K562 (cell line): ENCODE measurements around the gene AGO4. TPM values are rescaled to one million over a fixed set of nuclear protein-coding genes. Genes with fewer than 3 reads are reported as not detected.

Experiments used
- ASH1L ChIP-seq: fragments of 450-650 bp; IDR thresholded peaks from 2 replicates; pipeline ENCODE4 v1.6.1; 2018; ENCODE audit warnings: borderline replicate concordance, mild to moderate bottlenecking, low read depth; ENCODE audit not compliant: partially characterized antibody
- CHD4 ChIP-seq: fragments of 200-600 bp; sonication (generic); IDR thresholded peaks from 3 replicates; pipeline ENCODE4 v1.6.1; 2012; ENCODE audit warnings: low read depth, mild to moderate bottlenecking, mixed read lengths, low read length, inconsistent platforms; ENCODE audit not compliant: insufficient read depth, insufficient replicate concordance, poor library complexity, severe bottlenecking
- CTCFL ChIP-seq: IDR thresholded peaks from 2 replicates; pipeline ENCODE4 v1.6.1; 2011; ENCODE audit warnings: borderline replicate concordance, low read depth, mild to moderate bottlenecking, moderate library complexity, low read length; ENCODE audit not compliant: insufficient read depth, poor library complexity, severe bottlenecking
- FOSL1 ChIP-seq: fragments of 200-800 bp; sonication (Bioruptor generic); conservative IDR thresholded peaks from 2 replicates; pipeline ENCODE4 v1.6.1; 2016; ENCODE audit warnings: missing genetic modification characterization, missing compliant biosample characterization
- FOXJ3 ChIP-seq: sonication (generic); formaldehyde crosslinking; IDR thresholded peaks from 2 replicates; pipeline ENCODE4 v1.4.0; 2020; ENCODE audit warnings: mild to moderate bottlenecking, missing genetic modification reagents
- KHSRP ChIP-seq: fragments of 450-650 bp; IDR thresholded peaks from 2 replicates; pipeline ENCODE4 v1.6.1; 2017
- NFYB ChIP-seq: IDR thresholded peaks from 2 replicates; pipeline ENCODE4 v1.6.1; 2011; ENCODE audit warnings: mild to moderate bottlenecking, moderate library complexity; ENCODE audit not compliant: insufficient read length; ENCODE audit errors: extremely low read depth
- TEAD4 ChIP-seq, 2 experiments: sonication (generic) in 1 of 2; formaldehyde crosslinking in 1 of 2; IDR thresholded peaks; 2 replicates each; pipeline versions ENCODE4 v1.6.1 to v1.8.0; 2012 to 2022; ENCODE audit warnings: borderline replicate concordance in 1 of 2, inconsistent platforms in 1 of 2, low read length in 1 of 2, mild to moderate bottlenecking in 1 of 2, missing genetic modification reagents in 1 of 2
- ZBTB2 ChIP-seq: fragments of 450-650 bp; IDR thresholded peaks from 2 replicates; pipeline ENCODE4 v1.6.1; 2016; ENCODE audit warnings: antibody characterized with exemption
- ZBTB34 ChIP-seq: fragments of 250-450 bp; sonication (Bioruptor Pico); IDR thresholded peaks from 2 replicates; pipeline ENCODE4 v1.8.0; 2021; ENCODE audit warnings: mild to moderate bottlenecking, moderate library complexity
- ZKSCAN3 ChIP-seq: fragments of 250-450 bp; sonication (Bioruptor Pico); IDR thresholded peaks from 2 replicates; pipeline ENCODE4 v1.4.0; 2020
- ZNF12 ChIP-seq: sonication (generic); formaldehyde crosslinking; IDR thresholded peaks from 2 replicates; pipeline ENCODE4 v1.4.0; 2020; ENCODE audit warnings: mild to moderate bottlenecking, missing genetic modification reagents
- ZNF551 ChIP-seq: fragments of 250-450 bp; sonication (Bioruptor Pico); IDR thresholded peaks from 2 replicates; pipeline ENCODE4 v1.5.0; 2021; ENCODE audit warnings: mild to moderate bottlenecking, moderate library complexity
- ZNF589 ChIP-seq: fragments of 200-800 bp; sonication (Bioruptor generic); IDR thresholded peaks from 2 replicates; pipeline ENCODE4 v1.6.1; 2016; ENCODE audit warnings: low read depth, missing genetic modification characterization, missing compliant biosample characterization
- ZNF764 ChIP-seq: fragments of 250-450 bp; sonication (Bioruptor Pico); IDR thresholded peaks from 2 replicates; pipeline ENCODE4 v1.4.0; 2020; ENCODE audit warnings: low read depth, mild to moderate bottlenecking, moderate library complexity
- polyA plus RNA-seq, 8 experiments: library from polyadenylated mRNA; depleted of rRNA in 4 of 8; stranded (reverse) in 5 of 8; unstranded in 3 of 8; fragments of >200 nt; fragmentation: Nextera tagmentation in 2 of 8; fragmentation: Illumina TruSeq in 1 of 8; extraction: Ambion mirVana in 2 of 8; extraction: Trizol in 1 of 8; gene quantifications; 2 replicates each; pipeline versions ENCODE4 v1.2.1 to v1.2.3, GENCODE V29; 2011 to 2014; ENCODE audit warnings: inconsistent platforms in 1 of 8, missing spikeins in 1 of 8
- total RNA-seq, 7 experiments: library from RNA; depleted of rRNA in 6 of 7; stranded (reverse); fragments of >200 nt in 6 of 7; fragmentation: Illumina TruSeq in 2 of 7; extraction: Trizol in 2 of 7; gene quantifications; 2 replicates each; pipeline versions ENCODE4 v1.2.1 to v1.2.3, GENCODE V29; 2011 to 2021; ENCODE audit warnings: low replicate concordance in 1 of 7
- TF ChIP-seq, protein P1 (sequence below): fragments of 250-450 bp; sonication (Bioruptor Pico); IDR thresholded peaks from 2 replicates; pipeline ENCODE4 v1.5.0; 2020; ENCODE audit warnings: mild to moderate bottlenecking, borderline replicate concordance
- TF ChIP-seq, protein P2 (sequence below), 2 experiments: fragments of 450-650 bp in 1 of 2; sonication (generic) in 1 of 2; formaldehyde crosslinking; conservative IDR thresholded peaks; 2 replicates each; pipeline versions ENCODE4 v1.4.0 to v1.8.1; 2020 to 2022; ENCODE audit warnings: mild to moderate bottlenecking in 1 of 2, missing genetic modification reagents in 1 of 2
- TF ChIP-seq, protein P3 (sequence below): IDR thresholded peaks from 3 replicates; pipeline ENCODE4 v1.6.1; 2011; ENCODE audit warnings: borderline replicate concordance, mild to moderate bottlenecking; ENCODE audit not compliant: insufficient read length, insufficient read depth

Gene AGO4
- total and polyA plus RNA-seq, 9 of the 15 experiments (the other 6 are each of a cell fraction or from before 2014, with no cell fraction given), result 1.3 to 10.5 (median 6.5) TPM

GRCh38 chr1:35881850-35882273 lies 74.0 kb downstream of the AGO4 start (continued):
- TF ChIP-seq ZBTB34 (no peak), CTCFL (no peak), ASH1L (no peak), ZNF551 (CRISPR knock-in tag) (no peak), ZNF12 (CRISPR knock-in tag) (no peak; the same call in 1 of the 2 replicates), TEAD4 (IDR thresholded peaks at IDR 0.05; ENCODE audit: low read length) (peak; percentile 87), TEAD4 (CRISPR knock-in tag; IDR thresholded peaks at IDR 0.05; ENCODE audit: borderline replicate concordance) (no peak), ZNF764 (no peak), FOSL1 (tag) (peak; percentile 46), ZBTB2 (no peak; the same call in 1 of the 2 replicates), KHSRP (no peak), FOXJ3 (CRISPR knock-in tag) (no peak), CHD4 (no peak), ZKSCAN3 (CRISPR knock-in tag) (no peak), ZNF589 (CRISPR knock-in tag) (0 out of 2 replicates have a peak, but pooled peaks have one; percentile 18), NFYB (no peak)
- TF ChIP-seq, protein P1, sequence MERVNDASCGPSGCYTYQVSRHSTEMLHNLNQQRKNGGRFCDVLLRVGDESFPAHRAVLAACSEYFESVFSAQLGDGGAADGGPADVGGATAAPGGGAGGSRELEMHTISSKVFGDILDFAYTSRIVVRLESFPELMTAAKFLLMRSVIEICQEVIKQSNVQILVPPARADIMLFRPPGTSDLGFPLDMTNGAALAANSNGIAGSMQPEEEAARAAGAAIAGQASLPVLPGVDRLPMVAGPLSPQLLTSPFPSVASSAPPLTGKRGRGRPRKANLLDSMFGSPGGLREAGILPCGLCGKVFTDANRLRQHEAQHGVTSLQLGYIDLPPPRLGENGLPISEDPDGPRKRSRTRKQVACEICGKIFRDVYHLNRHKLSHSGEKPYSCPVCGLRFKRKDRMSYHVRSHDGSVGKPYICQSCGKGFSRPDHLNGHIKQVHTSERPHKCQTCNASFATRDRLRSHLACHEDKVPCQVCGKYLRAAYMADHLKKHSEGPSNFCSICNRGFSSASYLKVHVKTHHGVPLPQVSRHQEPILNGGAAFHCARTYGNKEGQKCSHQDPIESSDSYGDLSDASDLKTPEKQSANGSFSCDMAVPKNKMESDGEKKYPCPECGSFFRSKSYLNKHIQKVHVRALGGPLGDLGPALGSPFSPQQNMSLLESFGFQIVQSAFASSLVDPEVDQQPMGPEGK, result no peak
- TF ChIP-seq, protein P2, sequence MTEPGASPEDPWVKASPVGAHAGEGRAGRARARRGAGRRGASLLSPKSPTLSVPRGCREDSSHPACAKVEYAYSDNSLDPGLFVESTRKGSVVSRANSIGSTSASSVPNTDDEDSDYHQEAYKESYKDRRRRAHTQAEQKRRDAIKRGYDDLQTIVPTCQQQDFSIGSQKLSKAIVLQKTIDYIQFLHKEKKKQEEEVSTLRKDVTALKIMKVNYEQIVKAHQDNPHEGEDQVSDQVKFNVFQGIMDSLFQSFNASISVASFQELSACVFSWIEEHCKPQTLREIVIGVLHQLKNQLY (CRISPR knock-in tag; conservative IDR thresholded peaks at IDR 0.05), result no peak
- TF ChIP-seq, protein P3, sequence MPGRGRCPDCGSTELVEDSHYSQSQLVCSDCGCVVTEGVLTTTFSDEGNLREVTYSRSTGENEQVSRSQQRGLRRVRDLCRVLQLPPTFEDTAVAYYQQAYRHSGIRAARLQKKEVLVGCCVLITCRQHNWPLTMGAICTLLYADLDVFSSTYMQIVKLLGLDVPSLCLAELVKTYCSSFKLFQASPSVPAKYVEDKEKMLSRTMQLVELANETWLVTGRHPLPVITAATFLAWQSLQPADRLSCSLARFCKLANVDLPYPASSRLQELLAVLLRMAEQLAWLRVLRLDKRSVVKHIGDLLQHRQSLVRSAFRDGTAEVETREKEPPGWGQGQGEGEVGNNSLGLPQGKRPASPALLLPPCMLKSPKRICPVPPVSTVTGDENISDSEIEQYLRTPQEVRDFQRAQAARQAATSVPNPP, result no peak
